Astrocyte of the hippocampus (primary cell): ENCODE data around the gene SRMS.
"Not testable (repeated sequence)": the region's sequence is repeated elsewhere in the genome, so short reads cannot be mapped to it uniquely, and the experiment has no call there.

Source experiments
- DNase-seq: peaks from one replicate; pipeline ENCODE4 v3.0.0; 2011; ENCODE audit warnings: low read depth, low spot score

Gene SRMS

GRCh38 chr20:63525185-63525584, 22.4 kb downstream of the SRMS start:
- no peak for DNase-seq

- DNase-seq = no peak
These were observed 24.5 kb downstream of the SRMS start for GRCh38 chr20:63522981-63523611.

GRCh38 chr20:63522091-63522868, 25.3 kb downstream of the SRMS start:
- peak; percentile 30 for DNase-seq

GRCh38 chr20:63521602-63522001, 25.9 kb downstream of the SRMS start:
- peak; percentile 42 for DNase-seq

- peak; percentile 88 for DNase-seq
These were observed 26.5 kb downstream of the SRMS start for GRCh38 chr20:63520934-63521601.

GRCh38 chr20:63520504-63520933, 27.0 kb downstream of the SRMS start, which contains the start of gene PPDPF:
Gene PPDPF (plus strand): TSS chr20:63520765. CDS start chr20:63521309, 544 bp downstream.
- peak; percentile 94 for DNase-seq

- DNase-seq = peak; percentile 79
These were observed 27.7 kb downstream of the SRMS start for GRCh38 chr20:63519668-63520503.

GRCh38 chr20:63518946-63519667, 28.4 kb downstream of the SRMS start:
- DNase-seq = no peak

GRCh38 chr20:63518351-63518861, 29.1 kb downstream of the SRMS start:
- no peak for DNase-seq

GRCh38 chr20:63517376-63518309, 29.9 kb downstream of the SRMS start:
- no peak for DNase-seq

- DNase-seq = not testable (repeated sequence)
These were observed 33.0 kb downstream of the SRMS start for GRCh38 chr20:63514520-63514919.

- DNase-seq = no peak
These were observed 34.3 kb downstream of the SRMS start for GRCh38 chr20:63513207-63513606.

GRCh38 chr20:63509088-63509564, 38.4 kb downstream of the SRMS start:
- DNase-seq = no peak

- no peak for DNase-seq
These were observed 39.3 kb downstream of the SRMS start for GRCh38 chr20:63508072-63508768.

- no peak for DNase-seq
These were observed 40.3 kb downstream of the SRMS start for GRCh38 chr20:63507083-63507743.

- no peak for DNase-seq
These were observed 41.8 kb downstream of the SRMS start for GRCh38 chr20:63505723-63506122.

- DNase-seq = no peak
These were observed 42.3 kb downstream of the SRMS start for GRCh38 chr20:63505281-63505680.

- no peak for DNase-seq
These were observed 42.9 kb downstream of the SRMS start for GRCh38 chr20:63504642-63505041.
